Testis (tissue), 5 donors: ENCODE results near the gene HOXB8. TPM values are rescaled to one million over a fixed set of nuclear protein-coding genes. Genes with fewer than 3 reads are reported as not detected.

Experiments
- DNase-seq: peaks from one replicate; pipeline ENCODE4 v3.0.0-alpha.2; 2019
- H3K27ac ChIP-seq, 2 donors: fragments of 200-600 bp; sonication (generic); one replicate each; pipeline ENCODE4 v1.5.1; 2019
- H3K27me3 ChIP-seq: fragments of 200-600 bp; sonication (generic); one replicate; pipeline ENCODE4 v1.5.1; 2019
- H3K36me3 ChIP-seq: fragments of 200-600 bp; sonication (generic); one replicate; pipeline ENCODE4 v1.5.1; 2017; ENCODE audit warnings: low read depth; ENCODE audit errors: missing control alignments
- H3K4me1 ChIP-seq: fragments of 200-600 bp; sonication (generic); one replicate; pipeline ENCODE4 v1.5.1; 2019
- H3K4me3 ChIP-seq, 2 donors: fragments of 200-600 bp; sonication (generic); one replicate each; pipeline ENCODE4 v1.5.1; 2017 to 2019
- H3K9me3 ChIP-seq: fragments of 200-600 bp; sonication (generic); one replicate; pipeline ENCODE4 v1.5.1; 2017
- CTCF ChIP-seq, 3 experiments: fragments of 450-650 bp in 2 of 3; fragments of 200-600 bp in 1 of 3; sonication (generic) in 1 of 3; IDR thresholded peaks; one replicate each; pipeline ENCODE4 v1.5.1; 2016 to 2019; ENCODE audit warnings: antibody characterized with exemption in 3 of 3, mild to moderate bottlenecking in 2 of 3, moderate library complexity in 1 of 3
- POLR2A ChIP-seq: fragments of 450-650 bp; IDR thresholded peaks from one replicate; pipeline ENCODE4 v1.6.1; 2017; ENCODE audit warnings: antibody characterized with exemption, mild to moderate bottlenecking, moderate library complexity
- WGBS, 2 donors: methylation state at CpG; one replicate each; pipeline ENCODE4 v1.1.5; 2018; 5-methylcytosine and 5-hydroxymethylcytosine counted together
- intact Hi-C: fragments of 100-400 bp; cut with DNase I; formaldehyde crosslinking; loops from one replicate; pipeline ENCODE4 v1.15.1; 2023; ENCODE audit warnings: low total_unique reads
- long read RNA-seq, 2 donors: transcript quantifications; one replicate each; lab custom pipeline, GENCODE V29; 2026
- polyA plus RNA-seq: library from polyadenylated mRNA; stranded (reverse); fragments of 350-450 nt; fragmentation: Illumina TruSeq; extraction: RNeasy Lipid Tissue Mini Kit (QIAGEN cat#74804); gene quantifications from one replicate; pipeline ENCODE4 v1.2.3, GENCODE V29; 2014; ENCODE audit warnings: low read depth, low replicate concordance; ENCODE audit not compliant: insufficient read depth
- total RNA-seq, 2 donors: library from RNA; depleted of rRNA; stranded (reverse); fragments of >200 nt; gene quantifications; one replicate each; pipeline ENCODE4 v1.2.3, GENCODE V29; 2016

Gene HOXB8
- total RNA-seq (1 to 10 TPM; 2.0 to 2.7 TPM), polyA plus RNA-seq (1.2 TPM)
- long read RNA-seq, donor 1, partial matches to known transcripts, result 0 of 4 reads
- long read RNA-seq, donor 1, other reads (novel, unspliced or antisense), result 0 of 4 reads
- long read RNA-seq, donor 2, partial matches to known transcripts, result 0 of 1 reads
- long read RNA-seq, donor 2, other reads (novel, unspliced or antisense), result 0 of 1 reads

- Histone ChIP-seq H3K27ac (no peak within 1 kb of the TSS), H3K4me3 (peak within 1 kb of the TSS; percentile 9 to 19), H3K36me3 (no peaks in the 10 kb centered on the region), H3K4me1 (peaks cover 7% of the 10 kb centered on the region), H3K27me3 (peaks cover 9% of the 10 kb centered on the region), H3K9me3 (no peaks in the 10 kb centered on the region)
- TF ChIP-seq CTCF (IDR thresholded peaks at IDR 0.05) (no peak), POLR2A (no peak)
- intact Hi-C loops, result no loop called here
- DNase-seq, result no peak
- WGBS, 2 donors, result 7 to 9% methylated on average over 41 of the region's 41 CpGs
These were observed at the start of gene HOXB8 for GRCh38 chr17:48615047-48615962. HOXB8 (minus strand) TSS chr17:48615292; CDS start chr17:48614704, 588 bp downstream.

GRCh38 chr17:48663134-48663924 lies 48.2 kb upstream of the HOXB8 start:
- intact Hi-C loops, result no loop called here
- TF ChIP-seq CTCF (IDR thresholded peaks at IDR 0.05) (no peak), POLR2A (no peak)
- Histone ChIP-seq H3K27me3 (no peaks in the 10 kb centered on the region), H3K4me3 (no peak overlapping the region), H3K4me1 (no peaks in the 10 kb centered on the region), H3K27ac (no peak overlapping the region), H3K9me3 (no peaks in the 10 kb centered on the region), H3K36me3 (no peaks in the 10 kb centered on the region)
- no peak for DNase-seq
- WGBS, 2 donors, result 79 to 83% methylated on average over 8 of the region's 8 CpGs

- DNase-seq, result no peak
- intact Hi-C loops, result no loop called here
- TF ChIP-seq POLR2A, result no peak
- no peak for TF ChIP-seq CTCF (IDR thresholded peaks at IDR 0.05)
- Histone ChIP-seq H3K27ac (no peak overlapping the region), H3K4me3 (no peak overlapping the region), H3K9me3 (no peaks in the 10 kb centered on the region), H3K27me3 (no peaks in the 10 kb centered on the region), H3K4me1 (no peaks in the 10 kb centered on the region), H3K36me3 (no peaks in the 10 kb centered on the region)
These were observed 40.8 kb upstream of the HOXB8 start for GRCh38 chr17:48655913-48656312.

GRCh38 chr17:48649741-48650140 lies 34.6 kb upstream of the HOXB8 start:
- intact Hi-C loops, result no loop called here
- H3K4me3 ChIP-seq, result no peak overlapping the region
- no peak overlapping the region for H3K27ac ChIP-seq
- 70 to 88% methylated on average over 1 of the region's 1 CpG for WGBS, 2 donors
- TF ChIP-seq POLR2A, result no peak
- no peak for TF ChIP-seq CTCF (IDR thresholded peaks at IDR 0.05)
- no peak for DNase-seq
- H3K27me3 ChIP-seq, result no peaks in the 10 kb centered on the region
- H3K4me1 ChIP-seq, result peaks cover 7% of the 10 kb centered on the region
- no peaks in the 10 kb centered on the region for H3K36me3 ChIP-seq
- H3K9me3 ChIP-seq, result no peaks in the 10 kb centered on the region
